CD14-positive monocyte (primary cell): ENCODE results near the gene IGSF9. TPM values are rescaled to one million over a fixed set of nuclear protein-coding genes. Genes with fewer than 3 reads are reported as not detected.
A peak's percentile ranks its signal among the peaks of the same experiment; 100 is the strongest.

Source experiments
- DNase-seq, 3 donors: peaks; one replicate each; pipeline ENCODE4 v3.0.0-alpha.2; 2011 to 2022
- H2AFZ ChIP-seq: 2 replicates; pipeline ENCODE4 v1.6.0; 2012; ENCODE audit warnings: mild to moderate bottlenecking, low read depth, low read length, inconsistent platforms; ENCODE audit not compliant: insufficient read depth, poor library complexity, severe bottlenecking
- H3K27ac ChIP-seq, 2 donors: 1 replicate in 1 of 2; 2 replicates in 1 of 2; pipeline ENCODE4 v1.5.1; 2012 to 2013; ENCODE audit warnings: low read length in 2 of 2, control low read depth in 1 of 2, inconsistent platforms in 1 of 2, low read depth in 1 of 2, mild to moderate bottlenecking in 1 of 2
- H3K27me3 ChIP-seq, 2 donors: one replicate each; pipeline versions ENCODE4 v1.6.0 to v1.6.1; 2011 to 2013; ENCODE audit warnings: low read length in 2 of 2; ENCODE audit not compliant: control insufficient read depth in 2 of 2, insufficient read depth in 2 of 2
- H3K36me3 ChIP-seq, 2 donors: replicated peaks in 1 of 2; 1 replicate in 1 of 2; 2 replicates in 1 of 2; pipeline versions ENCODE4 v1.5.1 to v1.6.1; 2012 to 2013; ENCODE audit warnings: low read length in 2 of 2, control low read depth in 1 of 2, inconsistent platforms in 1 of 2, mild to moderate bottlenecking in 1 of 2; ENCODE audit not compliant: insufficient read depth in 2 of 2, control insufficient read depth in 1 of 2
- H3K4me1 ChIP-seq, 2 donors: 1 replicate in 1 of 2; 2 replicates in 1 of 2; pipeline versions ENCODE4 v1.5.1 to v1.6.1; 2012 to 2013; ENCODE audit warnings: low read length in 2 of 2, control low read depth in 1 of 2, inconsistent platforms in 1 of 2, mild to moderate bottlenecking in 1 of 2, moderate library complexity in 1 of 2; ENCODE audit not compliant: insufficient read depth in 2 of 2, control insufficient read depth in 1 of 2
- H3K4me2 ChIP-seq: replicated peaks from 2 replicates; pipeline ENCODE3; 2012; ENCODE audit warnings: low read length, moderate library complexity, mild to moderate bottlenecking; ENCODE audit not compliant: poor library complexity, severe bottlenecking; ENCODE audit errors: extremely low read depth
- H3K4me3 ChIP-seq, 3 experiments: fragments of 200-600 bp in 1 of 3; sonication (generic) in 1 of 3; replicated peaks in 1 of 3; 1 replicate in 2 of 3; 2 replicates in 1 of 3; pipeline ENCODE4 v1.5.1; 2011 to 2013; ENCODE audit warnings: low read length in 3 of 3, mild to moderate bottlenecking in 3 of 3, control low read depth in 2 of 3, low read depth in 2 of 3, inconsistent platforms in 1 of 3, moderate library complexity in 1 of 3
- H3K79me2 ChIP-seq: 2 replicates; pipeline ENCODE4 v1.6.0; 2012; ENCODE audit warnings: mild to moderate bottlenecking, control low read depth, inconsistent platforms, low read length, moderate library complexity; ENCODE audit not compliant: insufficient read depth
- H3K9ac ChIP-seq: 2 replicates; pipeline ENCODE4 v1.6.0; 2017; ENCODE audit warnings: low read length, mild to moderate bottlenecking; ENCODE audit not compliant: insufficient read depth, poor library complexity, severe bottlenecking
- H3K9me3 ChIP-seq, 2 donors: replicated peaks in 1 of 2; 1 replicate in 1 of 2; 2 replicates in 1 of 2; pipeline versions ENCODE4 v1.5.1 to v1.6.1; 2012 to 2013; ENCODE audit warnings: low read length in 2 of 2, control low read depth in 1 of 2; ENCODE audit not compliant: control insufficient read depth in 1 of 2, insufficient read depth in 1 of 2
- H4K20me1 ChIP-seq: 2 replicates; pipeline ENCODE4 v1.6.0; 2012; ENCODE audit warnings: mild to moderate bottlenecking, low read length, control low read depth, moderate library complexity; ENCODE audit not compliant: insufficient read depth
- H3K27ac Mint-ChIP-seq, 7 donors: one replicate each; pipeline ENCODE4 v1.8.0; 2020; ENCODE audit warnings: mild to moderate bottlenecking in 7 of 7, mixed read lengths in 7 of 7, moderate library complexity in 6 of 7, inconsistent platforms in 2 of 7
- H3K27me3 Mint-ChIP-seq, 3 donors: one replicate each; pipeline ENCODE4 v1.8.0; 2021 to 2022; ENCODE audit warnings: low read depth in 3 of 3, mild to moderate bottlenecking in 3 of 3, mixed read lengths in 3 of 3, moderate library complexity in 3 of 3, inconsistent platforms in 1 of 3
- H3K36me3 Mint-ChIP-seq, 2 donors: one replicate each; pipeline ENCODE4 v1.8.0; 2020; ENCODE audit warnings: mixed read lengths in 2 of 2, inconsistent platforms in 1 of 2, mild to moderate bottlenecking in 1 of 2
- H3K4me1 Mint-ChIP-seq: one replicate; pipeline ENCODE4 v1.8.0; 2020; ENCODE audit warnings: mild to moderate bottlenecking, mixed read lengths
- H3K4me3 Mint-ChIP-seq, 2 donors: one replicate each; pipeline ENCODE4 v1.8.0; 2020; ENCODE audit warnings: mild to moderate bottlenecking in 2 of 2, mixed read lengths in 2 of 2, moderate library complexity in 1 of 2
- H3K9me3 Mint-ChIP-seq, 7 donors: one replicate each; pipeline ENCODE4 v1.8.0; 2020 to 2022; ENCODE audit warnings: mixed read lengths in 7 of 7, mild to moderate bottlenecking in 6 of 7, moderate library complexity in 6 of 7, inconsistent platforms in 2 of 7
- CTCF ChIP-seq: fragments of 200-600 bp; IDR thresholded peaks from one replicate; pipeline ENCODE4 v1.8.0; 2022; ENCODE audit warnings: antibody characterized with exemption, mild to moderate bottlenecking
- WGBS: methylation state at CpG from one replicate; pipeline ENCODE4 v1.1.5; 2013; ENCODE audit warnings: missing lambda C conversion rate; ENCODE audit not compliant: insufficient coverage; 5-methylcytosine and 5-hydroxymethylcytosine counted together
- intact Hi-C, 2 donors: fragments of 100-400 bp; cut with micrococcal nuclease; formaldehyde crosslinking; loops; one replicate each; pipeline versions ENCODE4 v1.15.0 to v1.15.1; 2023
- polyA plus RNA-seq, 3 donors: library from polyadenylated mRNA; depleted of rRNA in 1 of 3; unstranded in 2 of 3; stranded (reverse) in 1 of 3; fragments of 300-500 nt in 2 of 3; fragments of >200 nt in 1 of 3; fragmentation: Illumina TruSeq in 2 of 3; gene quantifications; 1 replicate in 2 of 3; 2 replicates in 1 of 3; pipeline ENCODE4 v1.2.3, GENCODE V29; 2012 to 2021

IGSF9 gene
- polyA plus RNA-seq, 3 donors: 0.04 TPM; not detected in 2

- H3K4me1 Mint-ChIP-seq: peaks cover 26% of the 10 kb centered on the region
- TF ChIP-seq CTCF: no peak
- no peak overlapping the region for H3K4me3 ChIP-seq
- H3K27me3 ChIP-seq: no peaks in the 10 kb centered on the region
- peaks cover 39% of the 10 kb centered on the region for H4K20me1 ChIP-seq
- H3K79me2 ChIP-seq: peaks cover 25% of the 10 kb centered on the region
- DNase-seq: no peak
- 91% methylated on average over 4 of the region's 9 CpGs for WGBS
- H3K27me3 Mint-ChIP-seq: peaks cover 1 to 2% (median 1%) of the 10 kb centered on the region in 3 donors
- H3K36me3 ChIP-seq: peaks cover 47 to 64% of the 10 kb centered on the region in 2 donors
- H2AFZ ChIP-seq: no peak overlapping the region
- H3K4me2 ChIP-seq: no peak overlapping the region
- H3K27ac ChIP-seq: peak overlapping the region; percentile 9 to 43
- peaks cover 75 to 80% of the 10 kb centered on the region in 2 donors for H3K36me3 Mint-ChIP-seq
- H3K27ac Mint-ChIP-seq: peak overlapping the region in 5 of 7 donors; percentile 67 to 73 (median 71)
- H3K4me1 ChIP-seq: peaks cover 12 to 21% of the 10 kb centered on the region in 2 donors
- intact Hi-C loops: no loop called here
- H3K9me3 Mint-ChIP-seq: no peaks in the 10 kb centered on the region
- no peaks in the 10 kb centered on the region for H3K9me3 ChIP-seq
- no peak overlapping the region for H3K4me3 Mint-ChIP-seq
- no peak overlapping the region for H3K9ac ChIP-seq
Measured at GRCh38 chr1:159916242-159917051, 29.0 kb downstream of the IGSF9 start.

DNA sequence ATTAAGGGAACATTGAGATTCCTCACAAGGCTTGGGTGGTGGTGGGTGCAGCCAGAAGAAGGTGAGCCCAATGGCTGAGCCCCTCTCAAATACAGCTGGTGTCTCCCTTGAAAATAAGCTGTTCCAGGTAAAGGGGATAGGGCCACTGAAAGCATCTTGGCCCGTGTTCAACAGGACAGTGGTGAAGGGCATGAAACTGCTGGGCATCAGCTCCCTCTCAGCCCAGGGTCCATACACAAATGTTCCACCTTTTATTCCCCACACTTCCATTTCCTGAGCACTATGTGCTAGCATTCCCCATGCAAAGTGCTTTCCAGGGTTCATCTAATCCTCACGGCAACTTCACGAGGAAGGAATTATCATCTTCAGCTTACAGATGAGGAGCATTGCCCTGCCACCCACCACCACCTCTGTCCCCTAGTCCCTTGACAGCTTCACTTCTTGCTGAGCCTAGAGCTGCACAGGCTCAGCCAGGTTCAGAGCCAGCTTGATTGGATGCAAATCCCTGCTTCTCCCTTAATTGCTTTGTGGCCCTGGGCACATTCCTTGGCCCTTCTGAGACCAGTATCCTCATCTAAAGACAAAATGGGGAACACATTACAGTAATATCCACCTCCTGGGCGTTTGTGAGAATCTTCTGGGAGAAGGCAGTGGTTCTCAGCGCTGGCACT lies 29.7 kb downstream of the IGSF9 start:
- peaks cover 17% of the 10 kb centered on the region for H3K79me2 ChIP-seq
- H2AFZ ChIP-seq: no peak overlapping the region
- H3K4me3 ChIP-seq: no peak overlapping the region
- WGBS: 88% methylated on average over 2 of the region's 5 CpGs
- intact Hi-C loops: no loop called here
- H3K27ac Mint-ChIP-seq: peak overlapping the region in 6 of 7 donors; percentile 57 to 73 (median 67)
- peaks cover 1 to 2% (median 1%) of the 10 kb centered on the region in 3 donors for H3K27me3 Mint-ChIP-seq
- H3K4me1 Mint-ChIP-seq: peaks cover 26% of the 10 kb centered on the region
- peaks cover 46 to 60% of the 10 kb centered on the region in 2 donors for H3K36me3 ChIP-seq
- H3K27me3 ChIP-seq: no peaks in the 10 kb centered on the region
- TF ChIP-seq CTCF: no peak
- no peak overlapping the region for H3K4me3 Mint-ChIP-seq
- no peak overlapping the region for H3K9ac ChIP-seq
- H3K9me3 ChIP-seq: no peaks in the 10 kb centered on the region
- peaks cover 35% of the 10 kb centered on the region for H4K20me1 ChIP-seq
- H3K9me3 Mint-ChIP-seq: no peaks in the 10 kb centered on the region
- no peak for DNase-seq
- peaks cover 69 to 72% of the 10 kb centered on the region in 2 donors for H3K36me3 Mint-ChIP-seq
- no peak overlapping the region for H3K4me2 ChIP-seq
- peak overlapping the region in 1 of 2 donors; percentile 20 for H3K27ac ChIP-seq
- peaks cover 14 to 21% of the 10 kb centered on the region in 2 donors for H3K4me1 ChIP-seq
